Breast epithelium (tissue), 3 donors: ENCODE results near the gene FAT1.

Experiments used
- POLR2A ChIP-seq: fragments of 450-650 bp; IDR thresholded peaks from one replicate; pipeline ENCODE4 v1.6.1; 2016; ENCODE audit warnings: antibody characterized with exemption, mild to moderate bottlenecking, moderate library complexity
- POLR2AphosphoS5 ChIP-seq, 3 donors: sonication (generic); formaldehyde crosslinking; IDR thresholded peaks; one replicate each; pipeline ENCODE4 v1.6.1; 2017; ENCODE audit warnings: antibody characterized with exemption in 3 of 3
- TF ChIP-seq, protein P1 (sequence below), 3 donors: fragments of 450-650 bp; IDR thresholded peaks; one replicate each; pipeline ENCODE4 v1.5.1; 2016 to 2017; ENCODE audit warnings: antibody characterized with exemption in 3 of 3, mild to moderate bottlenecking in 3 of 3, moderate library complexity in 3 of 3

DNA sequence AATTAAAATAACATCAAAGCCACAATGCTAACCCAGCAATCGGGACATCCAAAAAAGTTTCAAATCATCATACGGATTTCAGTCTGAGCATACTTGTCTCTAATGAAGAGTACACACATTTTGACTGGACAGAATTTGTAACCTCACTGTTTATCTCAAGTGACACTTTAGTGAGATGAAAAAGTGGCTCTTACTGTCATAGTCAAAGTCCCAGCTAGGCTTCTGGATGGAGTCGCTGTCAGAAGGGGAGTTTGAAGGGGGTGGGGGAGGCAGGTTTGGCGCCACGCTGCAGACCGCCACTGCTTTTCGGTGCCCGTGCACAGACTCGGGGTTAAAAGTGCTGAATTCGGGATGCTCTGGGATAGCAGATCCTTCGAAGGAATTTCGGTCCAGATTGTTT, 127.3 kb downstream of the FAT1 start:
- TF ChIP-seq, protein P1, sequence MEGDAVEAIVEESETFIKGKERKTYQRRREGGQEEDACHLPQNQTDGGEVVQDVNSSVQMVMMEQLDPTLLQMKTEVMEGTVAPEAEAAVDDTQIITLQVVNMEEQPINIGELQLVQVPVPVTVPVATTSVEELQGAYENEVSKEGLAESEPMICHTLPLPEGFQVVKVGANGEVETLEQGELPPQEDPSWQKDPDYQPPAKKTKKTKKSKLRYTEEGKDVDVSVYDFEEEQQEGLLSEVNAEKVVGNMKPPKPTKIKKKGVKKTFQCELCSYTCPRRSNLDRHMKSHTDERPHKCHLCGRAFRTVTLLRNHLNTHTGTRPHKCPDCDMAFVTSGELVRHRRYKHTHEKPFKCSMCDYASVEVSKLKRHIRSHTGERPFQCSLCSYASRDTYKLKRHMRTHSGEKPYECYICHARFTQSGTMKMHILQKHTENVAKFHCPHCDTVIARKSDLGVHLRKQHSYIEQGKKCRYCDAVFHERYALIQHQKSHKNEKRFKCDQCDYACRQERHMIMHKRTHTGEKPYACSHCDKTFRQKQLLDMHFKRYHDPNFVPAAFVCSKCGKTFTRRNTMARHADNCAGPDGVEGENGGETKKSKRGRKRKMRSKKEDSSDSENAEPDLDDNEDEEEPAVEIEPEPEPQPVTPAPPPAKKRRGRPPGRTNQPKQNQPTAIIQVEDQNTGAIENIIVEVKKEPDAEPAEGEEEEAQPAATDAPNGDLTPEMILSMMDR (IDR thresholded peaks at IDR 0.05) = no peak
- no peak for TF ChIP-seq POLR2AphosphoS5 (IDR thresholded peaks at IDR 0.05)
- TF ChIP-seq POLR2A = no peak
